Activated CD8-positive, alpha-beta memory T cell treated with anti-CD3 and anti-CD28 coated beads, Interleukin-2, amount 50 U/mL, for 48 hours (primary cell): Measurements from ENCODE around the gene MAGEB17.
"Not testable (repeated sequence)": the region's sequence is repeated elsewhere in the genome, so short reads cannot be mapped to it uniquely, and the experiment has no call there.

Source experiments
- DNase-seq: peaks from one replicate; pipeline ENCODE4 v3.0.0-alpha.2; 2020

Gene MAGEB17, protein sequence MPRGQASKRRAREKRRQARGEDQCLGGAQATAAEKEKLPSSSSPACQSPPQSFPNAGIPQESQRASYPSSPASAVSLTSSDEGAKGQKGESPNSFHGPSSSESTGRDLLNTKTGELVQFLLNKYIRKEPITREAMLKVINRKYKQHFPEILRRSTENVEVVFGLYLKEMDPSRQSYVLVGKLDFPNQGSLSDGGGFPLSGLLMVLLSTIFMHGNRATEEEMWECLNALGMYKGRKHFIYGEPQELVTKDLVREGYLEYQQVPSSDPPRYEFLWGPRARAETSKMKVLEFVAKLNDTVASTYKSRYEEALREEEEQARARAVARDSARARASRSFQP

DNA sequence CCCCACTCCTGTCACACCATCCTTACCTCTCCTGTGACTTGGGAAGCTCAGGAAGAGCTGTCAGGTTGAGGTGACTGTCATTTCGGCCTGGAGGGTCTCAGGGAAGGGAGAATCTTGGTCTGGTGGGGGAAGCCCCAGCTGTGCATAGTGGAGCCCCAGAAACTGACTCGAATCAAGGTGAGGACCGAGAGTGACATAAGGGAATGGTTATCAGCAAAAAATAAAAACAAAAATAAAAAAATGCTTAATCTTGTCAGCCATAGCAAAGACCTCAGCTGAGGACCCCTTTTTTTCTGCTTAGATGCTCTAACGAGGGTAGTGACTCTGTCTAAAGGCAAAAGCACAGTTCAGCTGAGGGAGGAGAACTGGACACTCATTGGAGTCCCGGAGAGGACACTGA is at the start of gene MAGEB17:
Gene MAGEB17, plus strand, starts transcription at position 301 of the 400 bp plus-strand sequence. CDS start 2,902 bp downstream, outside the sequence.
- DNase-seq: no peak

DNA sequence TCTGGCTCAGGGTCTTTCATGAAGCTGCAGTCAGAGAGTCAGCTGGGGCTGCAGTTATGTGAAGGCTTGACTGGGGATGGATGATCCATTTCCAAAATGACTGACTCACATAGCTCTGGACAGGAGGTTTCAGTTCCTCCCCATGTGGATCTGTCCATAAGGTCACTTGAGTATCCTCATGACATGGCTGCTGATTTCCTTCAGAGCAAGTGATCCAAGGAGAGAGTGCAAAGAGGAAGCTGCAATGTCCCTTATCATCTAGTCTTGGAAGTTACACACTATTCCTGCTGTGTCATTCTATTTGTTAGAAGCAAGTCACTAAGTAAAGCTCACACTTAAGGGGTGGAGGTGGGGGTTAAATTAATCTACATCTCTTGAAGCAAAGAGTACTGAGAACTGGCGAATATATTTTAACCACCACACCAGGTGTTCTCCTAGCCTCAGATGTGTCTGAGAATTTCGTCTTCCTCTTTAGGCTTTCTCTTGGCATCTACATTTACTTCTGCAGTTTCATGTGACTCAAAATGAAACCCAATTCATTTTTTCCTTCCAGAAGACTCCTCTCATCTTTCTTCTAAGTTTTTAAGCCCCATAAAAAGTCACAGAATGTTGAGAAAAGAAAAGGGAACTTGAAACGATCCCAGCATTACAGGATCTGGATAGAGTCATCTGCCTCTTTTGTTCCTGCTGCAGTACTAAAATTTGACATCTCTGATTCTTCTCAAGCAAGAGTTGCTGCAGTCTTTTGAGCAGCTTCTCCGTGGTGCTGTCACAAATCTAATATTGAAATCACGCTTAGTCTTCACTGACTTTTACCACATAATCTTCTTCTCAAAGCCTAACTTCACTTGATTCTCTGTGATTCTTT is 47.7 kb upstream of the MAGEB17 start:
- DNase-seq: no peak

DNA sequence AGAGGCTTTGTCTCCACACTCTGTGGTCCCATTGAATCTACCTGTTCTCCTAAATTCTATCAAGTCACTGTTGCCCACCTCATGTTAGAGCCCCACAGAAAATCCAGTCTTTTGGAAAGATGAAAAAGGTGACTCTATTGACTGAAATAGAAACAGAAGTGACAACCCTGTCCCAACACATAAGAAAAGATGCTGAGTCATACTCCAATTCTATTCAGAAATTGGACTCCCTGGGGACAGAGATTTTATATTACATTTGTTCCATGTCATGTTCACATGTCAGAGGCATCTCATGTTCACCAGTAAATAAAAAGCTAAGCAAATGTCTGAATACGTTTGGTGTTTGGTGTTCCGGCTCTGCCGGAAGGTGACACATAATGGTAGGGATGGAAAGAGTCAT is 46.9 kb upstream of the MAGEB17 start:
- no peak for DNase-seq

DNA sequence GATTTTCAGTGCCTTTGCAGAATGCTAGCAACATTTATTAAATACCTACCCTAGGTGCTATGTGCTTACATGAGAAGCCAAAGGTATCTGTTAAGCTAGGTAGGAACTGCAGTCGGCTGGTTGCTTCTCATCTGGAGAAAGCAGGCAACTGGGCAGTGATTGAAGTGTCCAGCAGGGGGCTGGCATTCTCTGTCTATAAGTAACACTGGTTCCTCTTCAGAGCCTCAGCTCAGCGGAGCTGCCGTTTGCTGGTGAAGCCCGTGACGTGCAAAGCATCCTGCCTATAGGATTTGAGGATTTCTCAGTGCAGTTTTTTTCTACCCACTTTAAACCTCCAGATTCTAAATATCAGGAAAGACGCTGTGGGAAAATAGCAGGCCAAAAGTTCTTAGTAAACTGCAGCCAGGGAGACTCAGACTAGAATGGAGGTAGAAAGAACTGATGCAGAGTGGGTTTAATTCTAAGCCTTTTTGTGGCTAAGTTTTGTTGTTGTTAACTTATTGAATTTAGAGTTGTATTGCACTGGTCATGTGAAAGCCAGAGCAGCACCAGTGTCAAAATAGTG is 44.0 kb upstream of the MAGEB17 start, which contains the start of gene GRPR:
Gene GRPR, plus strand, starts transcription at position 344 of the 565 bp plus-strand sequence. CDS start 389 bp downstream, outside the sequence.
- peak; percentile 62 for DNase-seq

DNA sequence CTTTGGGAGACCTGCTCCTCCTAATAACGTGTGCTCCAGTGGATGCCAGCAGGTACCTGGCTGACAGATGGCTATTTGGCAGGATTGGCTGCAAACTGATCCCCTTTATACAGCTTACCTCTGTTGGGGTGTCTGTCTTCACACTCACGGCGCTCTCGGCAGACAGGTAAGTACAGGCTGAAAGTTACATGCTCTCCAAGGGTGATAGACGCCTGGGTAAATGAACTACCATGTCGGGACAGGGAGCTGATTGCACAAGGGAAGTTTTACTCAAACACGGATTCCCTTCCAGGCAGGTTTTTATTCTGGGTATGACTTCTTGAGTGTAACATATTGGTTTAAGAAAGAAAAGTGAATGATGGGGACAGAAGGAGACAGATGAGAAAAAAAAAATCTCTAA is 43.1 kb upstream of the MAGEB17 start:
- no peak for DNase-seq

DNA sequence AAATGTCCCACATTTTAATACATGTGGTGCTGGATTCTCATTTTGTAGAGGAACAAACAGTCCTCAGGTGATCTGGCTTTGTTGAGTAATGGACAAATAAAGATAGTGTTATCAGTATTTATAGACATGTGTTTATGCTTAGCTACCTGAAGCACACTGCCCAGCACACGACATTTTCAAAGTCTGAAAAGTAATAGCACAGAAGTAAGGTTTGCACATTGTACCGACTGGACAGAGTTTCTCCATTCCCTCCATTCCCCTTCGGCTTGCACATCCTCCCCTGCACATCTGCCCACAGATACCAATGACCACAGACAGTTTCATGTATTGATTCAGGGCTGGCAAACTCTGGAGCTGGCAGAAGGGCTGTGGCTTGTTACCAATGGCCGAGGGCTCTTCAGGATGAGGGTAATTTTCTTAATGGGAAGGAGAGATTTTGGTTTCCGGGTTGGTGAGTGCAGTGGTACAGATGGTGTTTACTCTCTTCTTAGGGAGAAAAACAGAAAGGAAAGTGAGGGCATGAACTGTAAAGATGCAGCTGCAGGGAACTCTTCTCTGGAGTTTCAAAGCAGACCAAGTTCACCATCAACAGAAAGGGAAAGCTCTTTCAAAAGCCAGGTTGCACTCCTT is 41.6 kb upstream of the MAGEB17 start:
- no peak for DNase-seq

DNA sequence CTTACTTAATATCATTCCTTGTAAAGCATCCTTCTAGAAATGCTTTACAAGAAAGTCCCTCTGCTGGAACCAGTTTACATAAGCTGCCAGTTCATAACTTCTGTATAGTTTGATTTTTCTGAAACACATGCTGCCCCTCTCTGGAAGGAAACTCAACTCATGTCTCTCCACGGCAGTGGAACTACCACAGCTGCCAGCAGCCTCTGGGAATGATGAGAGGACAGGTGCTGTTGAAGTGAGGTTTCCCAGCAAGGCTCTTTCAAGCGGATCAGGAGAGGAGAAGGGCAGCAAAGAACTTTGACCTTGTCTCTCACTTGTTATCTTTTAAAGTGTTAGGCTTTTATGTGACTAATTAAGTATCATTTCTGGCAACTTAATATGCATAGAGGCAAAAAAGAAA is 36.6 kb upstream of the MAGEB17 start:
- DNase-seq: no peak

DNA sequence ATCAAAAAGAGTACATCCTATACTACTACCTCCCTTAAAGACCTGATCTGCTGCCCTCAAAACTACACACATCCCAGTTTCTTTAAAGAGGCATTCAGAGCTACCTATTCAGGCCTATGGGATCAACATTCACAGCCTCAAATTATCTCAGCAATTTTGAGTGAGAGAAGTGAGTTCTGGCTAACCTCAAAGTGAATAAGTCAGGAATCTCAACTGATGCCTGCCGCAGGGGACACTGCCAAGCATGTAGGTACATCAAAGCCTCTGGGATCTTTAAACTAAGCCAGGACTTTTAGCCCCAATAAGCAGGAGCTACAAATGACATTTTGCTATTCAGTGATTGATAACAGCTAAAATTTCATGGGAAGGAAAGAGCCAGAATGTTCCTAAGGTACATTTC is 32.3 kb upstream of the MAGEB17 start:
- DNase-seq: no peak

DNA sequence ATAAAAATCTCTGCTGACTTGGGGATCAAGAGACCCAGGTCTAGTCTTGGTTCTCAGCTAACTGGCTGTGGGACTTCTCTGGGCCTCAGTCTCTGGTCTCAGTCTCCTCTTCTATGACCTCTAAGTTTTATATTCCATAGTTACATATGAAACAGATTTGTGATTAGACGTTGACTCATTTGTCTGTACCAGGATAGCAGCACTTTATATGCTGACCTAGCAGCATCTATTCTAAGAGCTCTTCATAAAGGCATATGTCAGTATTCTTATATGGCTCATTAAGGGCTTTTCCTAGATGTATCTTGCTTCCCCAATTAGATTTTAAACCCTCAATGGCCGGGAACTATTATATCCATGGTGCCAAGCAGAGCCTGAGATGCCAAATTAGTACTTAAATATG is 31.2 kb upstream of the MAGEB17 start:
- no peak for DNase-seq

DNA sequence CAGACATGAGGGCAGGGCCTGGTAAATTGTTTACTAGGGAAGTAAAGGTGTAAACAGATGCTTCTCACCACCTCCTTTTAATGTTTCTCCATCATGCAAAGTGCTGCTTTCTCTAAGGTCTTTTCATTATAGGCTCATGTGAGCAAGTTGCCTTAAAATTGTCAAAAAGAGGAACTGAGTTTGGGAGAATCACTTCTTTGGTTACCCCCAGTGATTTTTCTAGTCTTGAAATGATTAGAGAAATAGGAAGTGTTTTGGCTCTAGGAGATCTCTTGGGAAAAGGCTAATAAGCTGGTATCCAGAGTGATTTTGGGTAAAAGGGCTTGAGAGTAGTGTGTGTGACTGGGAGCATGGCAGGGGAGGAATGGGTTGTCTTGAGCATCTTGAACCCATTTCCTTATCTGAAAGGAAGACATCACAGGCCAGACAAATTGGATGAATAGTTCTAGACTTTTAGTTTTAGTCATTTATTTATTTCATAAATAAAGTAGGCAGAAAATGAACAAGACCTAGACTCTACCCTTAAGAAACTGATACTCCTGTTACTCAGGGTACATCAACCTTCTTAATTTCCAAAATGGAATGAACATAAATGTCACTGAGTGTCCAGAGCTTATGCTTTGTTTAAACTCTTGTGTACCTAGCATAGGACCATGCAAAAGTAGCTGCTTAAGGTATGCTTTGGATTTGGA is 29.7 kb upstream of the MAGEB17 start:
- no peak for DNase-seq

DNA sequence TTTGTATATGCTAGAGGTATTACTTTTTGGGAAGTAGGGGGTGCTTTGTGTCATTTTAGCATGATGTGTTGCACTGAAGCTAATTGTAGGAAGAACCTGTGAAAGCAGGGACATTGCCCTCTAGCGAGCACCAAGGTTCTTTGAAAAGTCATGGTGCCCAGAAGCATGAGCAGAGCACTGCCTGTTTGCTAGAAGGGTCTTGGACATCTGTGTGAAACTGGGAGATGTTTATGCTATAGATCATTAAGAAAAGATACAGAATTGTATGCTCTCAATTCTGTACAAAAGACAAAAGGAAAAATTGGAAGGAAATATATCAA is 29.2 kb upstream of the MAGEB17 start:
- no peak for DNase-seq

DNA sequence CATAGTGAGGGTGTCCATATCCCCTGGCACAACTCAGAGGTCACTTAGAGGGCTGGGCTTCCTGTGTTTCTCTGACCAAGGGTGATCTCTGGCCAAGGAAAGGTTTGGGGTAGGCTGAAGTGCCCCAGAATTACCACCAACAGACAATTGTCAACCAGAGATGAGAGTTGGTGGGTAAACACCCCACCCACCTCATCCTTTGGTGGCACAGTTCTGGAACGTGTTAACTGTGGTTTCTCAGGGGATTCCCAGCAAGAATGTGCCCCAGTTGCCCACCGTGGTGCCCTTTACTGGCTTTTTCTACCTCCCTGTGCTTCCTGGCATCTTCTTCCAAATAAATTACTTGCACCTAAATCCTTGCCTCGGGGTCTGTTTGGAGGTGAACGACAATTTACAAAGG is 26.8 kb upstream of the MAGEB17 start:
- DNase-seq: no peak

DNA sequence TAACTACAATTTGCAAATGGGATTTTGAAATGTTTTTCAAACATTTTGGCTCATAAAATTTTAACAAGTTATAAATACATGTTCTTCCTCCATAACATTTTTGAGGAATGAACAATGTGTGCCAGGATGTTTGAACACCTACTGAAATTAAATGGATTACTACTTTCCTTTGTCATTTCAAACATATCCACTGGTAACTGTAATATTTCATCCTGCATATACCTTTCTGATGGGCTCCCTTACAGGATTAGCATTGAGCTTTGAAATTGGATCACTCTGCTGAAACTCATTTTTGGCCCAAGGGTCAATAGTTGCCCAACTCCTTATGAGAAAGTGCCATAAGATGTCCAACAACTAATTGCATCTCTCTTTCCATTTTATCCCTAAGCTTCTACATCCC is 26.3 kb upstream of the MAGEB17 start:
- DNase-seq: no peak

DNA sequence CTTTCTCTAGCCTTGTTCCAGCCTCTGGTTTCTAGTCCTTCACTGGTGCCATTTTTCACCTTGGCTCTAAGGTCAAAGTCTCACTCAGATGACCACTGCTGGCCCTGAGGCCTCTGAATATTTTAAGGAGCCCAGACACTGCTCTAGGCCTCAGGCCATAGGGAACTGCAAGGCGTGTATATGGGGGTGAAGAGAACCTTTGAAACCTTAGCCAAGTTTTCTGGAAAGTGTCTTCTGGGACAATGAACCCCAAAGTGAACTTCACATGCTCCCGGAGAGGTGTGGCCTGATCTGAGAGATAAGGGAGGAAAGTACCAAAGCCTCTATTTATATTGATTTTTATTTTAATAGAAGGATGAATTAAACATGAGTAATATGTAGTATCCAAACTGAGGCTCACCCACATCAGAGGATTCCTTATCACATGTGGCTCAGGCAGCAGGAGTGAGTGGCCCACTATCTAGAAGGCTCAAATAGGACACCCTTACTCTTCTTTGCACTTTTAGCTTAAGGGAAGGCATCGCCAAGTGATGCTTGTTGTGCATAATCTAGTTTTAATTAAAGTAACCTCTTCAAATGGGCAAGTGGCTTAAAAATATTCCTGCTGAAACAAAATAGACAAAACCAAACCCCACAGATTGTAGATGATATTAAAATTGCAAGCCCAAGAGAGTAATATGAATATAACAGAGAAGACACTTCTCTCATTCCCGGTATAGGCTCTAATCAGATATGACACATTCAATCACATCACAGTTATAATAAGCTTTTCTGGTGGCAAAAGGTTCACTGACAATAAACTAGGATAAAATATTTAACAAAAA is 25.6 kb upstream of the MAGEB17 start:
- no peak for DNase-seq

DNA sequence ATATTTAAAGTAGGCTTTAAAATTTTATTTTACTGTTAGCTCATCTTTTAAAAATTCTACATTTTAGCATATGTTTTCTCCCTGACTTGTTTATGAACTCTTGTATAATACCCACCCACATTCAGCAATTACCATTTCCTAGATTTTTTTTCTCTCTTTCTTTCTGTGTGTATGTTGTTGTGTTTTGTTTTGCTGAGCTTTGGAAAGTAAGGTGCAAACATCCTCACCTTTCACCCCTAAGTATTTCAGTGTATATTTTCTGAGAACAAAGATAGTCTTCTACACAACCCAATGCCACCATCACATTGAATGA is 25.1 kb upstream of the MAGEB17 start:
- no peak for DNase-seq

DNA sequence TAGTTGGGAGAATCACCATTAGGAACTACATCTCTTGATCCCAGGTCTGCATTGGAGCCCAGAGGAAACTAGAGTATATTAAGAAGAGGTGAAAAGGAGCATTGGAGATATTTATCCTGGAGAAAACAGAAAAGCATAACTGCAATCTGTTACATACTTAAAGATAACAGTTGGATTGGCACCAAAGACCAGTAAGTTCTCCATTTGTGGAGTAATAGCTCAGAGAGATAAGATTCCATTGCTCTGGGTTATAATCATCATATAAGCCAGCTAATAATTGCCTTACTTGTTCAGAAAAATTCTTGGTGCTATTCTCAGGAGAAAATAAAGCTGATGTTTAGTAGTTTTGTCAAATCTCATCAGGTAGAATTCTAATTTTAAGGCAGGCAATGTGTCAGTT is 23.3 kb upstream of the MAGEB17 start:
- no peak for DNase-seq

DNA sequence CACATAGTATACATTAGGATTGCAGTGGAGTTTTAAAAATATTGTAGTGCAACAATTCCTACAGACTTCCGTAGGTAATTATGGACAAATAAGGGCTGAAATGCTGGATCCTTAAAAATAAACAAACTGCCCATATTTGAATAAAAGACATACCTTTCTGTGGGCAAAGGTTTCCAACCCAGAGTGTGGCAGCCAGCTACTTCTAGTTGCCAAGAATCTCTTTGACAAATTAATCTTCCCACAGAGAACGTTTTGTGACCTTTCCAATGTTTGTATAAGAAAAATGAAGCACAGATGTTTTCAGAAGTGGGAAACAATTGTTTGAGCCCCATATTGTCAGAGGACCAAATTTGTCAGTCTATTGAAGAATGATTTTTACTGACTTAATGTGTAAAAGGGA is 22.9 kb upstream of the MAGEB17 start:
- no peak for DNase-seq

DNA sequence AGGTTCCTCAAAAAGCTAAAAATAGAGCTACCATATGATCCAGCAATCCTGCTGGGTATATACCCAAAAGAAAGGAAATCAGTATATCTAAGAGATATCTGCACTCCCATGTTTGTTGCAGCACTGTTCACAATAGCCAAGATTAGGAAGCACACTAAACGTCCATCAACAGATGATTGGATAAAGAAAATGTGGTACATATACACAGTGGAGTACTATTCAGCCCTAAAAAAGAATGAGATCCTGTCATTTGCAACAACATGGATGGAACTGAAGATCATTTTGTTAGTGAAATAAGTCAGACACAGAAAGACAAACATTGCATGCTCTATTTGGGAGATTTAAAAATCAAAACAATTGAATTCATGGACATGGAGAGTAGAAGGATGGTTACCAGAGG is 22.2 kb upstream of the MAGEB17 start:
- not testable (repeated sequence) for DNase-seq

DNA sequence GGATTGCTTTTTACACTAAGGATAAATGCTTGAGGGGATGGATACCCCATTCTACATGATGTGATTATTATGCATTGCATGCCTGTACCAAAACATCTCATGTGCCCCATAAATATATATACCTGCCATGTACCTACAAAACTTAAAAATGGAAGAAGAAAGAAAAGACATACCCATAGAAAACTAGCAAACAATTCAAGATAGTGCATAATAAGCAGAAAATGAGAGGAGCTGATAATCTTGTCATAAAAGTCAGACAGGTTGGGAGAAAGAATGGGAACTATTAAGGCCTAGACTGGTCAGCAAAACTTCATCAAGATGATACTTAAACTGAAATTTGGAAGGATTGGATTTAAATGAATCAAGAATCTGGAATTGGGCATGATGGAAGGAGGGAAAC is 21.6 kb upstream of the MAGEB17 start:
- no peak for DNase-seq

DNA sequence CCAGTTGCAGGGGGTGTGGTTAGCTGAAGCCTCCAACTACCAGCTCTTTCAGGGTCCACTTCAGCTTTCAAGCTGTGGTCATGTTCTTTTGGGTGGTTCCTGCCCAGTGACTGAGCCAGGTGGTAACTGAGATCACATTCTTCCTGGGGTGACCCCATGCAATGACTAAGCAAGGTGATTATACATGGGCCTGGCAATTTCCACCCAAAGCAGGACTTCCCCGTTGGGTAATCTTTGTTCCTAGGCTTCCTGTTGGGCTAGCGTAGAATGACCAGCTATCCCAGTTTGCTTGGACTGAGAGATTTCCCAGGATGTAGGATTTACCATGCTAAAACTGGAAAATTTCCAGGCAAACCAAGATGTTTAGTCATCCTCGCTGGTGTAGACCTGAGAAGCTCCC is 18.4 kb upstream of the MAGEB17 start:
- DNase-seq: no peak

DNA sequence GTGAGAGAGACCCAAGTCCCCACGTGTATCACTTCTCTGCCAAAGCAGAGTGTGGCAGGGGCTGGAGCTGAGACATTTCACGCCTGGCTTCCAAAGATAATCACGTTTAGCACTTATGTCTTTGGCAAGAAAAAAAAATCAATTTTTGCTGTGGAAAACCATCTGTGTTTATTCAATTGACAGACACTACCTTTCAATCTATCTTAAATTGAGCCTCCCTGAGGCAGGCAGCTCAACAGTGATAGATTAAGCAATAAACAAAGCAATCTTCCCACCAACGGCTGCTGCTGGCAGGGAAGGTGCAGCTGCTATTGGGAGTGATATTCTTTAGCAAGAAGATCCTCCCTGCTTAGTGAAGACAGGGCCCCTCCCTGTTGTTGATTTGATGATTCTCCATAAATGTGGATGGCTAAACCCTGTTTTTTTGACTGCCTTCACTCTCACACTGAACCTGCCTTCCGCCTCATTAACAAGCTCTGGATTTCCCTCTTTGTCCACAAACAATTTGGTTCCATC is 11.6 kb upstream of the MAGEB17 start:
- DNase-seq: no peak
